Thymus (tissue), 11 donors: ENCODE results near the gene LRMDA. TPM values are rescaled to one million over a fixed set of nuclear protein-coding genes. Genes with fewer than 3 reads are reported as not detected.

Experiments used
- DNase-seq, 9 donors: peaks; one replicate each; pipeline ENCODE4 v3.0.0-alpha.2; 2013; ENCODE audit warnings: low spot score in 9 of 9, low read depth in 6 of 9, missing footprints in 1 of 9
- H3K27ac ChIP-seq, 2 donors: one replicate each; pipeline ENCODE4 v1.5.1; 2013; ENCODE audit warnings: control low read depth in 1 of 2, low read depth in 1 of 2, low read length in 1 of 2, mild to moderate bottlenecking in 1 of 2, moderate library complexity in 1 of 2
- H3K27me3 ChIP-seq, 2 donors: one replicate each; pipeline ENCODE4 v1.5.1; 2013; ENCODE audit warnings: low read length in 1 of 2; ENCODE audit not compliant: control insufficient read depth in 2 of 2, insufficient read depth in 1 of 2
- H3K36me3 ChIP-seq, 2 donors: one replicate each; pipeline ENCODE4 v1.5.1; 2013; ENCODE audit warnings: low read length in 1 of 2, mild to moderate bottlenecking in 1 of 2, moderate library complexity in 1 of 2; ENCODE audit not compliant: control insufficient read depth in 2 of 2, insufficient read depth in 2 of 2
- H3K4me1 ChIP-seq, 2 donors: one replicate each; pipeline ENCODE4 v1.5.1; 2013; ENCODE audit warnings: low read length in 2 of 2; ENCODE audit not compliant: control insufficient read depth in 2 of 2, insufficient read depth in 2 of 2
- H3K4me3 ChIP-seq, 2 donors: one replicate each; pipeline ENCODE4 v1.5.1; 2013; ENCODE audit warnings: low read length in 2 of 2, control low read depth in 1 of 2, mild to moderate bottlenecking in 1 of 2
- H3K9me3 ChIP-seq, 2 donors: one replicate each; pipeline ENCODE4 v1.5.1; 2013; ENCODE audit warnings: low read length in 1 of 2, mild to moderate bottlenecking in 1 of 2; ENCODE audit not compliant: control insufficient read depth in 2 of 2, insufficient read depth in 1 of 2
- WGBS: extraction: QIAGEN DNeasy Blood & Tissue Kit; methylation state at CpG from one replicate; pipeline ENCODE4 v1.1.7; 2013; 5-methylcytosine and 5-hydroxymethylcytosine counted together
- polyA plus RNA-seq: library from polyadenylated mRNA; stranded (reverse); fragments of 200-250 nt; gene quantifications from one replicate; pipeline ENCODE4 v1.2.3, GENCODE V29; 2013
- total RNA-seq: library from RNA; stranded (reverse); fragments of 120-200 nt; gene quantifications from one replicate; pipeline ENCODE4 v1.2.4, GENCODE V29; 2013
- donor health status: healthy.

The LRMDA gene
- total and polyA plus RNA-seq, 2 donors: 2.5 to 4.6 TPM

- Histone ChIP-seq H3K27ac (no peak overlapping the region), H3K4me3 (no peak overlapping the region), H3K36me3 (no peaks in the 10 kb centered on the region), H3K4me1 (peaks cover 11 to 38% of the 10 kb centered on the region in 2 donors), H3K27me3 (peaks cover 97 to 100% of the 10 kb centered on the region in 2 donors), H3K9me3 (peaks cover 1 to 5% of the 10 kb centered on the region in 2 donors)
- DNase-seq: no peak
- 85% methylated on average over 39 of the region's 39 CpGs for WGBS
Observed at GRCh38 chr10:75405598-75406461, 25.6 kb upstream of the LRMDA start.

- Histone ChIP-seq H3K36me3 (no peaks in the 10 kb centered on the region), H3K9me3 (peaks cover 1 to 5% of the 10 kb centered on the region in 2 donors), H3K27me3 (peaks cover 92 to 98% of the 10 kb centered on the region in 2 donors), H3K27ac (no peak overlapping the region), H3K4me3 (no peak overlapping the region), H3K4me1 (peaks cover 11 to 36% of the 10 kb centered on the region in 2 donors)
- 97% methylated on average over 29 of the region's 29 CpGs for WGBS
- no peak for DNase-seq
Observed at GRCh38 chr10:75406462-75407223, 24.8 kb upstream of the LRMDA start.

- Histone ChIP-seq H3K9me3 (peaks cover 1 to 5% of the 10 kb centered on the region in 2 donors), H3K4me3 (peak overlapping the region in 1 of 2 donors; percentile 14), H3K36me3 (no peaks in the 10 kb centered on the region), H3K4me1 (peaks cover 11 to 30% of the 10 kb centered on the region in 2 donors), H3K27me3 (peaks cover 86 to 95% of the 10 kb centered on the region in 2 donors), H3K27ac (no peak overlapping the region)
- no peak for DNase-seq
- 21% methylated on average over 37 of the region's 37 CpGs for WGBS
Observed at GRCh38 chr10:75407224-75407712, 24.2 kb upstream of the LRMDA start.

- Histone ChIP-seq H3K27me3 (peaks cover 79 to 91% of the 10 kb centered on the region in 2 donors), H3K4me3 (peak overlapping the region in 1 of 2 donors; percentile 79), H3K36me3 (no peaks in the 10 kb centered on the region), H3K4me1 (peaks cover 6 to 23% of the 10 kb centered on the region in 2 donors), H3K27ac (no peak overlapping the region), H3K9me3 (peaks cover 1 to 5% of the 10 kb centered on the region in 2 donors)
- WGBS: 2% methylated on average over 68 of the region's 68 CpGs
- peak in 1 of 9 donors; percentile 21 for DNase-seq
Observed at GRCh38 chr10:75407713-75408508, 23.5 kb upstream of the LRMDA start.

- Histone ChIP-seq H3K36me3 (no peaks in the 10 kb centered on the region), H3K27ac (no peak overlapping the region), H3K27me3 (peaks cover 74 to 88% of the 10 kb centered on the region in 2 donors), H3K4me3 (peak overlapping the region; percentile 55 to 79), H3K9me3 (peaks cover 1 to 5% of the 10 kb centered on the region in 2 donors), H3K4me1 (peaks cover 5 to 20% of the 10 kb centered on the region in 2 donors)
- WGBS: under 1% methylated on average over 27 of the region's 27 CpGs
- no peak for DNase-seq
Observed at GRCh38 chr10:75408509-75408875, 22.9 kb upstream of the LRMDA start.

GRCh38 chr10:75408911-75409885 lies 22.2 kb upstream of the LRMDA start:
- peak overlapping the region; percentile 32 to 84 for H3K27ac ChIP-seq
- peaks cover 69 to 82% of the 10 kb centered on the region in 2 donors for H3K27me3 ChIP-seq
- peak overlapping the region; percentile 55 to 79 for H3K4me3 ChIP-seq
- H3K9me3 ChIP-seq: peaks cover 1 to 5% of the 10 kb centered on the region in 2 donors
- no peaks in the 10 kb centered on the region for H3K36me3 ChIP-seq
- peak in 5 of 9 donors; percentile 28 to 62 (median 48) for DNase-seq
- H3K4me1 ChIP-seq: peaks cover 5 to 18% of the 10 kb centered on the region in 2 donors
- 1% methylated on average over 76 of the region's 76 CpGs for WGBS

GRCh38 chr10:75410132-75411005 lies 21.1 kb upstream of the LRMDA start:
- Histone ChIP-seq H3K36me3 (no peaks in the 10 kb centered on the region), H3K27me3 (peaks cover 57 to 71% of the 10 kb centered on the region in 2 donors), H3K9me3 (peaks cover 1 to 5% of the 10 kb centered on the region in 2 donors), H3K27ac (no peak overlapping the region), H3K4me3 (no peak overlapping the region), H3K4me1 (peaks cover 5 to 18% of the 10 kb centered on the region in 2 donors)
- DNase-seq: no peak
- WGBS: 91% methylated on average over 10 of the region's 10 CpGs
